MM.1S (cell line): Measurements from ENCODE around the gene SAMD3.

Experiments
- EZH2 ChIP-seq: fragments of 300-600 bp; sonication (generic); optimal IDR thresholded peaks from 2 replicates; pipeline ENCODE3; 2017; ENCODE audit warnings: low read depth, mild to moderate bottlenecking, antibody characterized with exemption, low read length, mixed read lengths
- EZH2phosphoT487 ChIP-seq: fragments of 300-600 bp; sonication (generic); IDR thresholded peaks from 2 replicates; pipeline ENCODE4 v1.6.1; 2018; ENCODE audit warnings: antibody characterized with exemption, low read length
- TF ChIP-seq, protein P1 (sequence below): fragments of 300-600 bp; sonication (generic); IDR thresholded peaks from 2 replicates; pipeline ENCODE4 v1.5.1; 2016; ENCODE audit warnings: antibody characterized with exemption, low read length, mixed read lengths

DNA sequence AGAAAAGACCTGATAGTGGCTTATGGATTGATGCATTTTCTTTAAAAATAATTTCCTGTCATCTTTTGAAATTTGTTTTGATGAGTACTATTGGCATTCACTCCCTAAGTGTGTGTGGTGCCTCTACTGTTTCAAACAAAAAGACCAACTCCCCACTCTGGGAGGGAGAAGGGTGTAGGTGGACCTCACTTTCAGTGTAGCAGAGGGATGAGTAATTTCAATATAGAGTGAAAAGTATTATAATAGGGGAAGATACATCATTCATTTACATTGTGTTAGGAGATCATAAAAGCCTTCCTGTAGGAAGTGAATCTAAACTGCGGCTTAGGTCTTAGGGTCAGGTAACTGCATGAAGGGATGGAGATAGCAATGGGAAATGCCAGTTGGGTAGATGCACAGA is 46.4 kb downstream of the SAMD3 start:
- TF ChIP-seq, protein P1, sequence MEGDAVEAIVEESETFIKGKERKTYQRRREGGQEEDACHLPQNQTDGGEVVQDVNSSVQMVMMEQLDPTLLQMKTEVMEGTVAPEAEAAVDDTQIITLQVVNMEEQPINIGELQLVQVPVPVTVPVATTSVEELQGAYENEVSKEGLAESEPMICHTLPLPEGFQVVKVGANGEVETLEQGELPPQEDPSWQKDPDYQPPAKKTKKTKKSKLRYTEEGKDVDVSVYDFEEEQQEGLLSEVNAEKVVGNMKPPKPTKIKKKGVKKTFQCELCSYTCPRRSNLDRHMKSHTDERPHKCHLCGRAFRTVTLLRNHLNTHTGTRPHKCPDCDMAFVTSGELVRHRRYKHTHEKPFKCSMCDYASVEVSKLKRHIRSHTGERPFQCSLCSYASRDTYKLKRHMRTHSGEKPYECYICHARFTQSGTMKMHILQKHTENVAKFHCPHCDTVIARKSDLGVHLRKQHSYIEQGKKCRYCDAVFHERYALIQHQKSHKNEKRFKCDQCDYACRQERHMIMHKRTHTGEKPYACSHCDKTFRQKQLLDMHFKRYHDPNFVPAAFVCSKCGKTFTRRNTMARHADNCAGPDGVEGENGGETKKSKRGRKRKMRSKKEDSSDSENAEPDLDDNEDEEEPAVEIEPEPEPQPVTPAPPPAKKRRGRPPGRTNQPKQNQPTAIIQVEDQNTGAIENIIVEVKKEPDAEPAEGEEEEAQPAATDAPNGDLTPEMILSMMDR = no peak
- no peak for TF ChIP-seq EZH2
- TF ChIP-seq EZH2phosphoT487 = no peak
